ENCODE data around the gene NBAS. TPM values are rescaled to one million over a fixed set of nuclear protein-coding genes. Genes with fewer than 3 reads are reported as not detected.

Gene NBAS
- total and polyA plus RNA-seq, 7 donors = 19.5 to 52.8 (median 27.0) TPM

DNA sequence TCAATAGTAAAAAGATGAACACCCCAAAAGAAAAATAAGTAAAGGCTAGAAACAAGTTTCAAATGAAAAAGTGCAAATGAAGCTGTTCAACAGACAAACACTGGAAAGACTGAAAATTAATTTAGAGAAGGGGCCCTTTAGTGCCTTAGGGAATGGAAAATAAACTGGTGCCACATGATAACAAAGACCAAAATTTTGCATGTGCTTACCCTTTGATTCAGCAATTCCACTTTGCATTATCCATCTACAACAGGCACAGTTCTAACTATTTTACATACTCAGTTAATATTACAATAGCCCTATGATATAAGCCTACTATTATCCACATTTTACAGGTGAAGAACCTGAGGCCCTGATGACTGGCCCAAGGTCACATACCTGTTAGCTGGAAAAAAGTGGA lies 183.9 kb downstream of the NBAS start:
- ATAC-seq = no peak
- Histone ChIP-seq H3K27me3 (ENCODE audit: insufficient read depth in 3 of 3, low read length in 2 of 3) (no peaks in the 10 kb centered on the region), H3K4me3 (no peak overlapping the region), H3K27ac (no peak overlapping the region), H3K9me3 (no peaks in the 10 kb centered on the region), H3K36me3 (ENCODE audit: insufficient read depth in 1 of 2, low read depth in 1 of 2) (peaks cover 7 to 53% of the 10 kb centered on the region in 2 donors), H3K4me1 (no peaks in the 10 kb centered on the region)
- no peak for TF ChIP-seq CTCF (IDR thresholded peaks at IDR 0.05)
- intact Hi-C loops (cut with DNase I) = no loop called here
- DNase-seq = no peak

- Histone ChIP-seq H3K27ac (no peak overlapping the region), H3K4me3 (no peak overlapping the region), H3K9me3 (no peaks in the 10 kb centered on the region), H3K4me1 (no peaks in the 10 kb centered on the region), H3K27me3 (ENCODE audit: insufficient read depth in 3 of 3, low read length in 2 of 3) (no peaks in the 10 kb centered on the region), H3K36me3 (ENCODE audit: insufficient read depth in 1 of 2, low read depth in 1 of 2) (peaks cover 0 to 27% of the 10 kb centered on the region in 2 donors)
- WGBS, 3 donors = 91 to 98% (median 95%) methylated on average over 1 of the region's 1 CpG
- intact Hi-C loops (cut with DNase I) = no loop called here
- ATAC-seq (no peak), DNase-seq (no peak)
- no peak for TF ChIP-seq CTCF (IDR thresholded peaks at IDR 0.05)
Measured at GRCh38 chr2:15372019-15372418, 189.1 kb downstream of the NBAS start.

DNA sequence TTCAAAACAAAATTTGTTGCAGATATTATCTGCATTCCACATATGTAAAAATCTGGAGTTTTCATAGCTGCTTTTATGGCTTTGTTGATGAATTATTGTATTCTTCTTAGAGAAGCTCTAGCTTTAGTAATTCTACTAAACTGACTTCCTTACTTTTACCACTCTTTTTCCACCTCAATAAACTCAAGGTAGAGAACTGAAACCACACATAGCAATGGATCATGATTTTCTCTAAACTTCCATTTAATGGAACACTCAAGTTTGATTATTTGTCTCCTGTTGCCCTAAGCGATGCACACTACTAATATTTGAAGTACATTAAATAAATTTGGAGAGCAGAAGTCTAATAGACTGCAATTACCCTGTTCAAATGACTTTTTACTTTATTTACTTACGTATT lies 192.0 kb downstream of the NBAS start:
- intact Hi-C loops (cut with DNase I) = no loop called here
- WGBS, 3 donors = 97 to 100% (median 98%) methylated on average over 2 of the region's 2 CpGs
- H3K4me3 ChIP-seq = no peak overlapping the region

DNA sequence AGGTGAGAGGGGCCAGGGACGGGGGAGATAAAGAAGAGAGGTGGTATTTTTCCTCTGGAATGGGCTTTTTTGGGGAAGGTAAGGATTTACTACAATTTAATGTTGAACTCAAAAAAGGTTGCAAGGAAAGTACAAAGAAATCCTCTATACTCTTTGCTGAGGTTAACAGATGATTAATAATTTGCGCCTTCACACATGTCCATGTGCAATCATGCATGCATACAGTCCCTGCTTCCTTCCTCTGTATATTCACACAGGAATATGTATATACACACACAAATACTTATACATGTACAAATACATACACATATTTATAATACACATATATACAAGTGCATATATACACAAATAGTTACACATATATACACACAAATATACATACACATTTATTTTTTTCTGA lies 193.4 kb downstream of the NBAS start:
- H3K36me3 ChIP-seq (ENCODE audit: insufficient read depth in 1 of 2, low read depth in 1 of 2) = peaks cover 0 to 16% of the 10 kb centered on the region in 2 donors
- WGBS, 3 donors = 98 to 100% (median 98%) methylated on average over 2 of the region's 2 CpGs

More for the DNA sequence above, 192.0 kb downstream of the NBAS start:
- no peaks in the 10 kb centered on the region for H3K4me1 ChIP-seq
- ATAC-seq (no peak), DNase-seq (no peak)
- no peaks in the 10 kb centered on the region for H3K27me3 ChIP-seq (ENCODE audit: insufficient read depth in 3 of 3, low read length in 2 of 3)
- H3K27ac ChIP-seq = no peak overlapping the region
- no peaks in the 10 kb centered on the region for H3K9me3 ChIP-seq
- peaks cover 0 to 28% of the 10 kb centered on the region in 2 donors for H3K36me3 ChIP-seq (ENCODE audit: insufficient read depth in 1 of 2, low read depth in 1 of 2)
- no peak for TF ChIP-seq CTCF (IDR thresholded peaks at IDR 0.05)

More for the DNA sequence above, 193.4 kb downstream of the NBAS start:
- no peak overlapping the region for H3K4me3 ChIP-seq
- no peaks in the 10 kb centered on the region for H3K4me1 ChIP-seq
- H3K9me3 ChIP-seq = no peaks in the 10 kb centered on the region
- H3K27ac ChIP-seq = no peak overlapping the region
- intact Hi-C loops (cut with DNase I) = no loop called here
- DNase-seq (no peak), ATAC-seq (no peak)
- H3K27me3 ChIP-seq (ENCODE audit: insufficient read depth in 3 of 3, low read length in 2 of 3) = no peaks in the 10 kb centered on the region
- TF ChIP-seq CTCF (IDR thresholded peaks at IDR 0.05) = no peak

Data from psoas muscle (tissue), 8 donors.